Sigmoid colon (tissue), 7 donors: Measurements from ENCODE around the gene SYPL1. TPM values are rescaled to one million over a fixed set of nuclear protein-coding genes. Genes with fewer than 3 reads are reported as not detected.
A peak's percentile ranks its signal among the peaks of the same experiment; 100 is the strongest.

Experiments used
- DNase-seq: peaks from one replicate; pipeline ENCODE4 v3.0.0-alpha.2; 2019
- H3K27ac ChIP-seq, 4 donors: fragments of 200-600 bp; sonication (generic); one replicate each; pipeline ENCODE4 v1.5.1; 2016 to 2019; ENCODE audit warnings: mild to moderate bottlenecking in 1 of 4
- H3K27me3 ChIP-seq, 3 donors: fragments of 200-600 bp; sonication (generic); one replicate each; pipeline ENCODE4 v1.5.1; 2019; ENCODE audit warnings: mild to moderate bottlenecking in 1 of 3
- H3K36me3 ChIP-seq, 4 donors: fragments of 200-600 bp; sonication (generic); one replicate each; pipeline ENCODE4 v1.5.1; 2016 to 2019
- H3K4me1 ChIP-seq, 4 donors: fragments of 200-600 bp; sonication (generic); one replicate each; pipeline ENCODE4 v1.5.1; 2017 to 2019
- H3K4me3 ChIP-seq, 4 donors: fragments of 200-600 bp; sonication (generic); one replicate each; pipeline ENCODE4 v1.5.1; 2017 to 2019; ENCODE audit warnings: mild to moderate bottlenecking in 2 of 4, moderate library complexity in 1 of 4
- H3K9me3 ChIP-seq, 4 donors: fragments of 200-600 bp in 3 of 4; sonication (generic) in 3 of 4; one replicate each; pipeline versions ENCODE4 v1.5.1 to v1.6.1; 2013 to 2019
- CTCF ChIP-seq, 4 experiments: fragments of 450-650 bp in 3 of 4; fragments of 200-600 bp in 1 of 4; IDR thresholded peaks; one replicate each; pipeline ENCODE4 v1.5.1; 2016 to 2019; ENCODE audit warnings: antibody characterized with exemption in 4 of 4, mild to moderate bottlenecking in 3 of 4, moderate library complexity in 2 of 4
- EP300 ChIP-seq, 4 donors: sonication (generic); formaldehyde crosslinking; IDR thresholded peaks; one replicate each; pipeline ENCODE4 v1.6.1; 2017; ENCODE audit warnings: antibody characterized with exemption in 4 of 4
- POLR2A ChIP-seq, 2 donors: fragments of 450-650 bp; IDR thresholded peaks; one replicate each; pipeline ENCODE4 v1.6.1; 2016; ENCODE audit warnings: antibody characterized with exemption in 2 of 2, mild to moderate bottlenecking in 2 of 2, moderate library complexity in 2 of 2
- POLR2AphosphoS5 ChIP-seq, 4 donors: sonication (generic); formaldehyde crosslinking; IDR thresholded peaks; one replicate each; pipeline ENCODE4 v1.6.1; 2017; ENCODE audit warnings: antibody characterized with exemption in 4 of 4
- WGBS, 2 donors: extraction: QIAGEN DNeasy Blood & Tissue Kit; methylation state at CpG; one replicate each; pipeline ENCODE4 v1.1.7; 2013; 5-methylcytosine and 5-hydroxymethylcytosine counted together
- intact Hi-C: fragments of 100-400 bp; cut with DNase I; formaldehyde crosslinking; loops from one replicate; pipeline ENCODE4 v1.15.1; 2023
- polyA plus RNA-seq, 3 donors: library from polyadenylated mRNA; stranded (reverse); fragments of 200-250 nt; gene quantifications; one replicate each; pipeline ENCODE4 v1.2.3, GENCODE V29; 2013
- total RNA-seq, 4 donors: library from RNA; depleted of rRNA; stranded (reverse); fragments of >200 nt; gene quantifications; one replicate each; pipeline ENCODE4 v1.1.0, GENCODE V29; 2016
- donor health status: healthy with polysubstance abuse.
- donor health status: Bipolar disorder and iron deficiency.
- donor health status: healthy.

SYPL1 gene
- total and polyA plus RNA-seq, 7 donors, result 21.0 to 184 (median 99.5) TPM

- no peaks in the 10 kb centered on the region for H3K9me3 ChIP-seq
- no peak overlapping the region for H3K4me3 ChIP-seq
- TF ChIP-seq POLR2AphosphoS5 (IDR thresholded peaks at IDR 0.05) (no peak), EP300 (IDR thresholded peaks at IDR 0.05) (no peak), POLR2A (IDR thresholded peaks at IDR 0.05) (no peak), CTCF (IDR thresholded peaks at IDR 0.05) (no peak)
- no peaks in the 10 kb centered on the region for H3K36me3 ChIP-seq
- peaks cover 0 to 86% (median 67%) of the 10 kb centered on the region in 4 donors for H3K4me1 ChIP-seq
- H3K27ac ChIP-seq, result peak overlapping the region in 2 of 4 donors; percentile 57 to 66
- intact Hi-C loops, result no loop called here
- no peak for DNase-seq
- 87 to 92% methylated on average over 3 of the region's 3 CpGs for WGBS, 2 donors
- no peaks in the 10 kb centered on the region for H3K27me3 ChIP-seq
These were observed 9.2 kb upstream of the SYPL1 start for GRCh38 chr7:106121189-106121810.

- Histone ChIP-seq H3K27me3 (no peaks in the 10 kb centered on the region), H3K4me3 (no peak overlapping the region), H3K9me3 (no peaks in the 10 kb centered on the region), H3K4me1 (peaks cover 0 to 84% (median 63%) of the 10 kb centered on the region in 4 donors), H3K27ac (peak overlapping the region in 3 of 4 donors; percentile 37 to 66 (median 57)), H3K36me3 (no peaks in the 10 kb centered on the region)
- 84 to 90% methylated on average over 2 of the region's 2 CpGs for WGBS, 2 donors
- DNase-seq, result no peak
- TF ChIP-seq POLR2A (IDR thresholded peaks at IDR 0.05), result no peak
- no peak for TF ChIP-seq POLR2AphosphoS5 (IDR thresholded peaks at IDR 0.05)
- no peak for TF ChIP-seq CTCF (IDR thresholded peaks at IDR 0.05)
- no peak for TF ChIP-seq EP300 (IDR thresholded peaks at IDR 0.05)
- intact Hi-C loops, result no loop called here
These were observed 8.4 kb upstream of the SYPL1 start for GRCh38 chr7:106120500-106120899.

GRCh38 chr7:106119719-106120118 is 7.6 kb upstream of the SYPL1 start:
- no peaks in the 10 kb centered on the region for H3K9me3 ChIP-seq
- intact Hi-C loops, result no loop called here
- H3K27me3 ChIP-seq, result no peaks in the 10 kb centered on the region
- H3K4me3 ChIP-seq, result no peak overlapping the region
- peak overlapping the region; percentile 14 to 66 (median 47) for H3K27ac ChIP-seq
- 82 to 89% methylated on average over 3 of the region's 3 CpGs for WGBS, 2 donors
- H3K4me1 ChIP-seq, result peaks cover 0 to 84% (median 61%) of the 10 kb centered on the region in 4 donors
- DNase-seq, result no peak
- TF ChIP-seq POLR2A (IDR thresholded peaks at IDR 0.05) (no peak), POLR2AphosphoS5 (IDR thresholded peaks at IDR 0.05) (no peak), EP300 (IDR thresholded peaks at IDR 0.05) (no peak), CTCF (IDR thresholded peaks at IDR 0.05) (no peak)
- H3K36me3 ChIP-seq, result no peaks in the 10 kb centered on the region

GRCh38 chr7:106117786-106118544 is 5.9 kb upstream of the SYPL1 start:
- Histone ChIP-seq H3K9me3 (no peaks in the 10 kb centered on the region), H3K27ac (peak overlapping the region; percentile 48 to 71 (median 62)), H3K27me3 (no peaks in the 10 kb centered on the region), H3K36me3 (no peaks in the 10 kb centered on the region), H3K4me3 (no peak overlapping the region), H3K4me1 (peaks cover 0 to 77% (median 52%) of the 10 kb centered on the region in 4 donors)
- TF ChIP-seq EP300 (IDR thresholded peaks at IDR 0.05) (peak in 1 of 4 donors; percentile 31), POLR2AphosphoS5 (IDR thresholded peaks at IDR 0.05) (no peak)
- 92 to 93% methylated on average over 9 of the region's 9 CpGs for WGBS, 2 donors
- no peak for DNase-seq
- intact Hi-C loops, result no loop called here

GRCh38 chr7:106116161-106116704 is 4.1 kb upstream of the SYPL1 start:
- Histone ChIP-seq H3K9me3 (no peaks in the 10 kb centered on the region), H3K27me3 (no peaks in the 10 kb centered on the region), H3K4me3 (no peak overlapping the region), H3K4me1 (peaks cover 0 to 65% (median 39%) of the 10 kb centered on the region in 4 donors), H3K27ac (peak overlapping the region in 3 of 4 donors; percentile 63 to 71 (median 66)), H3K36me3 (no peaks in the 10 kb centered on the region)
- no peak for DNase-seq
- WGBS, 2 donors, result 66 to 84% methylated on average over 6 of the region's 6 CpGs
- TF ChIP-seq CTCF (IDR thresholded peaks at IDR 0.05) (no peak), POLR2A (IDR thresholded peaks at IDR 0.05) (no peak), EP300 (IDR thresholded peaks at IDR 0.05) (no peak), POLR2AphosphoS5 (IDR thresholded peaks at IDR 0.05) (no peak)
- intact Hi-C loops, result no loop called here
